Measurements from ENCODE around the gene SAT2. TPM values are rescaled to one million over a fixed set of nuclear protein-coding genes. Genes with fewer than 3 reads are reported as not detected.

The SAT2 gene
- total RNA-seq, 4 donors from 2014 or later: 38.4 to 79.4 (median 60.4) TPM

DNA sequence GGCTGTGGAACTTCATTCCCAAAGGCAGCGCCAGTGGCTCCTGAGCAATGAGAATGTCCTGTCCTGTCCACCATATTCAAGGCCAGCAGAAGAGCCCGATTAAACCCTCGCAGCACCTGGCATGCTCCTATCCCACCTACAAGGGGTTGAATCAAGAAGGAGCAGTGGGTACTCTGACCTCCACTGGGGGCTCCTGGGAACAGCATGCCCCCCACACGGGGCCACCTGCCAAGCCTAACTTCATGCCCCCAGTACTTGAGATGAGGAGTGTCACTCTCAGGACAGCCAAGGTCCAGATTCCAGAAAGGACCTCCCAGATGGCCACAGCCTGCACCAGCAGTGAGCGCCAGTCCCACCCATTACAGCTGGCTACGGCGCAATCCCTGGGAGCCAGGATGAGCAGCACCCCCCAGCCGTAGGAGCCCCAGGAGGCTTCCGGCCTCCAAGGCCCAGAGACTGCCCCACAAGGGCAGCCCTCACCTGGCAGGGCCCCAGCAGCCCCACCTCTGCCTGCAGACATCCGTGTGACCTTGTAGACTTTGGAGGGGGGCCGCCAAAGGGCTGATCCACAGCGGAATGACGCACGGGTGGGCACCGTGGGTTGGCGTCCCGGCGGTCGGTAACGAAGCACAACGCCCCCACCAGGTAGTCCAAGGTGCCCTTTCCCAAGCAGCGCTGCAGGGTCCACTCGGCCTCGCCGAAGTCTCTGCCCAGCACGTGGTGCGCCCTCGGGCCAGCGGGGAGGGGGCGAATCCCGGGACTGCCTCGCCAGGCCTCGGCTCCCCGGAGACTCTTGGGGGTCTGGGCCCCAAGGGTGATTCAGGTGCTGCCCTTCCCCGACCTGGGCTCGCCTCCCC is 45.0 kb downstream of the SAT2 start:
- H3K4me3 ChIP-seq: peak overlapping the region; percentile 67 to 84 (median 68)
- peaks cover 57 to 59% of the 10 kb centered on the region in 2 donors for H3K4me1 ChIP-seq
- ATAC-seq: no peak
- DNase-seq: no peak
- H3K9me3 ChIP-seq: no peaks in the 10 kb centered on the region
- H3K27ac ChIP-seq: peak overlapping the region; percentile 98 to 100 (median 99)
- H3K27me3 ChIP-seq: no peaks in the 10 kb centered on the region
- in situ Hi-C loops (cut with MboI; ENCODE audit: low sequenced_read_pairs in 4 of 4) (no loop called here), intact Hi-C loops (cut with DNase I; ENCODE audit: low total_unique reads) (no loop called here)
- peaks cover 0 to 26% of the 10 kb centered on the region in 2 donors for H3K36me3 ChIP-seq
- TF ChIP-seq, protein P1, sequence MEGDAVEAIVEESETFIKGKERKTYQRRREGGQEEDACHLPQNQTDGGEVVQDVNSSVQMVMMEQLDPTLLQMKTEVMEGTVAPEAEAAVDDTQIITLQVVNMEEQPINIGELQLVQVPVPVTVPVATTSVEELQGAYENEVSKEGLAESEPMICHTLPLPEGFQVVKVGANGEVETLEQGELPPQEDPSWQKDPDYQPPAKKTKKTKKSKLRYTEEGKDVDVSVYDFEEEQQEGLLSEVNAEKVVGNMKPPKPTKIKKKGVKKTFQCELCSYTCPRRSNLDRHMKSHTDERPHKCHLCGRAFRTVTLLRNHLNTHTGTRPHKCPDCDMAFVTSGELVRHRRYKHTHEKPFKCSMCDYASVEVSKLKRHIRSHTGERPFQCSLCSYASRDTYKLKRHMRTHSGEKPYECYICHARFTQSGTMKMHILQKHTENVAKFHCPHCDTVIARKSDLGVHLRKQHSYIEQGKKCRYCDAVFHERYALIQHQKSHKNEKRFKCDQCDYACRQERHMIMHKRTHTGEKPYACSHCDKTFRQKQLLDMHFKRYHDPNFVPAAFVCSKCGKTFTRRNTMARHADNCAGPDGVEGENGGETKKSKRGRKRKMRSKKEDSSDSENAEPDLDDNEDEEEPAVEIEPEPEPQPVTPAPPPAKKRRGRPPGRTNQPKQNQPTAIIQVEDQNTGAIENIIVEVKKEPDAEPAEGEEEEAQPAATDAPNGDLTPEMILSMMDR (IDR thresholded peaks at IDR 0.05 in 4 of 5, conservative IDR thresholded peaks at IDR 0.05 in 1 of 5): no peak
- no peak for TF ChIP-seq POLR2A (IDR thresholded peaks at IDR 0.05)

DNA sequence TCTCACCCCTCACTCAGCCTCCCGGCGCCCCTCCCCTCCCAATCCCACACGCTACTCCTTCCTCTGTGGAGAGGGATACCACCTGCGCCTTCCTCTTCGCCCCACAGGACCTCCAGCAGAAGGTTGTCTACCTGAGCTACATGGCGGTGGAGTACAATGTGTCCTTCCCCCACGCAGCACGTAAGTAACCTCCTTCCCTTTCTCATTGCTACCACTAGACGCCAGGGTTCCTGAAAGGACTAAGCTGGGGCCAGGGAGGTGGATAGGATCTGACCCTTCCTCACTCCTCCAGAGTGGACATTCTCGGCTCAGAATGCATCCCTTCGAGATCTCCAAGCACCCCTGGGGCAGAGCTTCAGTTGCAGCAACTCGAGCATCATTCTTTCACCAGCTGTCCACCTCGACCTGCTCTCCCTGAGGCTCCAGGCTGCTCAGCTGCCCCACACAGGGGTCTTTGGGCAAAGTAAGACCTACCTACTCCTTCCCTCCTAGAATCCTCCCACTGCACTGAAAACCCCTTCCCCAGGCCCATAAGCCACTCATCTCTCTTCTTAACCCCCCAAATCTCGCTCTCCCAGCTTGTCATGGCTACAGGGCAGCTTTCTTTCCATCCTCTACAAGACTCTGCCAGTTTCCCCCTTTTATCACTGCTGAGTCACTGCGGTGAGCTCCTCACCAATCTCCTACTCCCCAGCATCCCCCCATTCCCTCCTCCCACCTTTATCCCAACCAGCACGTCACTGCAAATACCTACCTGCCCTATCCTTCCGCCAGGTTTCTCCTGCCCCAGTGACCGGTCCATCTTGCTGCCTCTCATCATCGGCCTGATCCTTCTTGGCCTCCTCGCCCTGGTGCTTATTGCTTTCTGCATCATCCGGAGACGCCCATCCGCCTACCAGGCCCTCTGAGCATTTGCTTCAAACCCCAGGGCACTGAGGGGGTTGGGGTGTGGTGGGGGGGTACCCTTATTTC is 46.7 kb downstream of the SAT2 start:
- DNase-seq: no peak
- Histone ChIP-seq H3K36me3 (peaks cover 0 to 31% of the 10 kb centered on the region in 2 donors), H3K27me3 (no peaks in the 10 kb centered on the region), H3K27ac (peak overlapping the region; percentile 98 to 100 (median 99)), H3K4me3 (peak overlapping the region in 2 of 4 donors; percentile 22 to 36), H3K4me1 (peaks cover 73 to 74% of the 10 kb centered on the region in 2 donors), H3K9me3 (no peaks in the 10 kb centered on the region)
- intact Hi-C loops (cut with DNase I; ENCODE audit: low total_unique reads): no loop called here
- in situ Hi-C loops (cut with MboI; ENCODE audit: low sequenced_read_pairs in 4 of 4): no loop called here
- TF ChIP-seq, protein P1 (IDR thresholded peaks at IDR 0.05 in 4 of 5, conservative IDR thresholded peaks at IDR 0.05 in 1 of 5): no peak
- no peak for TF ChIP-seq POLR2A (IDR thresholded peaks at IDR 0.05)
- ATAC-seq: no peak

DNA sequence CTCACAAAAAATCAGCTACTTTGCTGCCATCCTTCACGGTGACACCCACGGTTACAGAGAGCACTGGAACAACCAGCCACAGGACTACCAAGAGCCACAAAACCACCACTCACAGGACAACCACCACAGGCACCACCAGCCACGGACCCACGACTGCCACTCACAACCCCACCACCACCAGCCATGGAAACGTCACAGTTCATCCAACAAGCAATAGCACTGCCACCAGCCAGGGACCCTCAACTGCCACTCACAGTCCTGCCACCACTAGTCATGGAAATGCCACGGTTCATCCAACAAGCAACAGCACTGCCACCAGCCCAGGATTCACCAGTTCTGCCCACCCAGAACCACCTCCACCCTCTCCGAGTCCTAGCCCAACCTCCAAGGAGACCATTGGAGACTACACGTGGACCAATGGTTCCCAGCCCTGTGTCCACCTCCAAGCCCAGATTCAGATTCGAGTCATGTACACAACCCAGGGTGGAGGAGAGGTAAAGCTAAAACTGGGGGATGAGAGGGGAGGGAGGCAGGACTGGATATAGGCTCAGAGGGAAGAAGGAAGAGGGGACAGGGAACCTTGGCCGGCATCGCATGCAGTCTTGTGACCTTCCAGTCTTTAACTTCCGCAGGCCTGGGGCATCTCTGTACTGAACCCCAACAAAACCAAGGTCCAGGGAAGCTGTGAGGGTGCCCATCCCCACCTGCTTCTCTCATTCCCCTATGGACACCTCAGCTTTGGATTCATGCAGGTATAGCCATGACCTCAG is 47.6 kb downstream of the SAT2 start:
- ATAC-seq: no peak
- intact Hi-C loops (cut with DNase I; ENCODE audit: low total_unique reads) (loop anchor here (10.0 kb wide), 2 partner anchors 565 to 575 kb away; partner anchors contain the start of genes PER1 and RNASEK), in situ Hi-C loops (cut with MboI; ENCODE audit: low sequenced_read_pairs in 4 of 4) (no loop called here)
- Histone ChIP-seq H3K36me3 (peaks cover 3 to 39% of the 10 kb centered on the region in 2 donors), H3K27me3 (no peaks in the 10 kb centered on the region), H3K9me3 (no peaks in the 10 kb centered on the region), H3K4me3 (peak overlapping the region in 3 of 4 donors; percentile 20 to 36 (median 22)), H3K27ac (peak overlapping the region; percentile 98 to 100 (median 99)), H3K4me1 (peaks cover 75 to 78% of the 10 kb centered on the region in 2 donors)
- no peak for TF ChIP-seq POLR2A (IDR thresholded peaks at IDR 0.05)
- TF ChIP-seq, protein P1 (IDR thresholded peaks at IDR 0.05 in 4 of 5, conservative IDR thresholded peaks at IDR 0.05 in 1 of 5): no peak
- DNase-seq: no peak

Measured in gastrocnemius medialis (tissue), 4 donors.